Vagina (tissue), 2 donors: ENCODE results near the gene WWOX. TPM values are rescaled to one million over a fixed set of nuclear protein-coding genes. Genes with fewer than 3 reads are reported as not detected.

Source experiments
- DNase-seq, 2 donors: peaks; one replicate each; pipeline ENCODE4 v3.0.0-alpha.2; 2017; ENCODE audit errors: extremely low spot score in 2 of 2
- H3K27ac ChIP-seq: fragments of 200-600 bp; sonication (generic); one replicate; pipeline ENCODE4 v1.5.1; 2019
- H3K27me3 ChIP-seq: fragments of 200-600 bp; sonication (generic); one replicate; pipeline ENCODE4 v1.5.1; 2019
- H3K36me3 ChIP-seq, 2 donors: fragments of 200-600 bp; sonication (generic); one replicate each; pipeline ENCODE4 v1.5.1; 2017 to 2019
- H3K4me1 ChIP-seq: fragments of 200-600 bp; sonication (generic); one replicate; pipeline ENCODE4 v1.5.1; 2019
- H3K4me3 ChIP-seq, 2 donors: fragments of 200-600 bp; sonication (generic); 1 replicate in 1 of 2; 2 replicates in 1 of 2; pipeline ENCODE4 v1.5.1; 2016 to 2019
- H3K9me3 ChIP-seq: fragments of 200-600 bp; sonication (generic); one replicate; pipeline ENCODE4 v1.5.1; 2019
- CTCF ChIP-seq, 3 experiments: fragments of 450-650 bp in 2 of 3; fragments of 200-600 bp in 1 of 3; sonication (generic) in 1 of 3; IDR thresholded peaks; one replicate each; pipeline ENCODE4 v1.5.1; 2017 to 2019; ENCODE audit warnings: antibody characterized with exemption in 3 of 3, mild to moderate bottlenecking in 2 of 3, moderate library complexity in 2 of 3
- POLR2A ChIP-seq, 2 donors: fragments of 450-650 bp; IDR thresholded peaks; one replicate each; pipeline ENCODE4 v1.6.1; 2017; ENCODE audit warnings: antibody characterized with exemption in 2 of 2, mild to moderate bottlenecking in 2 of 2, moderate library complexity in 2 of 2
- POLR2AphosphoS5 ChIP-seq, 2 donors: sonication (generic); formaldehyde crosslinking; IDR thresholded peaks; one replicate each; pipeline ENCODE4 v1.9.0; 2017; ENCODE audit warnings: antibody characterized with exemption in 2 of 2, mild to moderate bottlenecking in 2 of 2, low read depth in 1 of 2; ENCODE audit not compliant: insufficient read depth in 1 of 2
- intact Hi-C: fragments of 100-400 bp; cut with DNase I; formaldehyde crosslinking; loops from one replicate; pipeline ENCODE4 v1.15.1; 2023
- total RNA-seq: library from RNA; depleted of rRNA; stranded (reverse); fragments of >200 nt; gene quantifications from one replicate; pipeline ENCODE4 v1.2.3, GENCODE V29; 2016

Gene WWOX
- total RNA-seq, 1 donor from 2014 or later, result 33.1 TPM

GRCh38 chr16:78982096-78982744, 882.8 kb downstream of the WWOX start:
- Histone ChIP-seq H3K4me1 (peaks cover 6% of the 10 kb centered on the region), H3K27ac (no peak overlapping the region), H3K4me3 (no peak overlapping the region), H3K9me3 (no peaks in the 10 kb centered on the region), H3K36me3 (no peaks in the 10 kb centered on the region), H3K27me3 (no peaks in the 10 kb centered on the region)
- DNase-seq, result no peak
- TF ChIP-seq CTCF (IDR thresholded peaks at IDR 0.05) (no peak), POLR2AphosphoS5 (IDR thresholded peaks at IDR 0.05; ENCODE audit: insufficient read depth in 1 of 2, low read depth in 1 of 2) (no peak), POLR2A (IDR thresholded peaks at IDR 0.05) (no peak)
- intact Hi-C loops, result no loop called here

- H3K27ac ChIP-seq, result no peak overlapping the region
- H3K4me1 ChIP-seq, result peaks cover 6% of the 10 kb centered on the region
- TF ChIP-seq POLR2AphosphoS5 (IDR thresholded peaks at IDR 0.05; ENCODE audit: insufficient read depth in 1 of 2, low read depth in 1 of 2) (no peak), POLR2A (IDR thresholded peaks at IDR 0.05) (no peak), CTCF (IDR thresholded peaks at IDR 0.05) (no peak)
- H3K4me3 ChIP-seq, result no peak overlapping the region
- no peaks in the 10 kb centered on the region for H3K27me3 ChIP-seq
- H3K9me3 ChIP-seq, result no peaks in the 10 kb centered on the region
- intact Hi-C loops, result no loop called here
- no peak for DNase-seq
- H3K36me3 ChIP-seq, result no peaks in the 10 kb centered on the region
These were observed 884.9 kb downstream of the WWOX start for GRCh38 chr16:78984324-78984723.

GRCh38 chr16:78984887-78985464, 885.5 kb downstream of the WWOX start:
- no peak for DNase-seq
- Histone ChIP-seq H3K27ac (no peak overlapping the region), H3K4me3 (no peak overlapping the region), H3K27me3 (no peaks in the 10 kb centered on the region), H3K9me3 (no peaks in the 10 kb centered on the region), H3K36me3 (no peaks in the 10 kb centered on the region), H3K4me1 (peaks cover 6% of the 10 kb centered on the region)
- TF ChIP-seq POLR2A (IDR thresholded peaks at IDR 0.05) (no peak), POLR2AphosphoS5 (IDR thresholded peaks at IDR 0.05; ENCODE audit: insufficient read depth in 1 of 2, low read depth in 1 of 2) (no peak)
- intact Hi-C loops, result no loop called here

GRCh38 chr16:78985716-78986605, 886.5 kb downstream of the WWOX start:
- Histone ChIP-seq H3K27me3 (no peaks in the 10 kb centered on the region), H3K9me3 (no peaks in the 10 kb centered on the region), H3K27ac (no peak overlapping the region), H3K4me3 (no peak overlapping the region), H3K4me1 (peaks cover 14% of the 10 kb centered on the region), H3K36me3 (no peaks in the 10 kb centered on the region)
- no peak for DNase-seq
- intact Hi-C loops, result no loop called here
- TF ChIP-seq POLR2AphosphoS5 (IDR thresholded peaks at IDR 0.05; ENCODE audit: insufficient read depth in 1 of 2, low read depth in 1 of 2) (no peak), CTCF (IDR thresholded peaks at IDR 0.05) (no peak), POLR2A (IDR thresholded peaks at IDR 0.05) (no peak)

- DNase-seq, result no peak
- TF ChIP-seq POLR2A (IDR thresholded peaks at IDR 0.05) (no peak), POLR2AphosphoS5 (IDR thresholded peaks at IDR 0.05; ENCODE audit: insufficient read depth in 1 of 2, low read depth in 1 of 2) (no peak), CTCF (IDR thresholded peaks at IDR 0.05) (no peak)
- no peak overlapping the region for H3K27ac ChIP-seq
- no peak overlapping the region for H3K4me3 ChIP-seq
- intact Hi-C loops, result no loop called here
- no peaks in the 10 kb centered on the region for H3K36me3 ChIP-seq
- no peaks in the 10 kb centered on the region for H3K9me3 ChIP-seq
- H3K27me3 ChIP-seq, result no peaks in the 10 kb centered on the region
- peaks cover 16% of the 10 kb centered on the region for H3K4me1 ChIP-seq
These were observed 888.2 kb downstream of the WWOX start for GRCh38 chr16:78987666-78988065.
